Mesenchymal stem cell (in vitro differentiated cells and primary cell): ENCODE data around the gene CTRB2.

Experiments used
- DNase-seq: peaks from one replicate; pipeline ENCODE4 v3.0.0-alpha.2; 2013
- H2AFZ ChIP-seq: one replicate; pipeline ENCODE4 v1.6.1; 2013; ENCODE audit warnings: low read depth, mild to moderate bottlenecking, control low read depth, inconsistent platforms, low read length, moderate library complexity
- H2AK5ac ChIP-seq: 2 replicates; pipeline ENCODE4 v1.6.1; 2013; ENCODE audit warnings: low read length, moderate library complexity, mild to moderate bottlenecking, inconsistent platforms; ENCODE audit not compliant: severe bottlenecking
- H2BK120ac ChIP-seq: one replicate; pipeline ENCODE4 v1.6.1; 2013; ENCODE audit warnings: low read depth, mild to moderate bottlenecking, inconsistent platforms, low read length, moderate library complexity
- H2BK12ac ChIP-seq, 2 experiments: one replicate each; pipeline ENCODE4 v1.6.1; 2013; ENCODE audit warnings: inconsistent platforms in 2 of 2, low read length in 2 of 2, mild to moderate bottlenecking in 2 of 2, moderate library complexity in 2 of 2, control low read depth in 1 of 2
- H2BK15ac ChIP-seq: one replicate; pipeline ENCODE4 v1.6.1; 2013; ENCODE audit warnings: mild to moderate bottlenecking, low read depth, inconsistent platforms; ENCODE audit not compliant: poor library complexity, severe bottlenecking
- H2BK5ac ChIP-seq: 2 replicates; pipeline ENCODE4 v1.6.1; 2013; ENCODE audit warnings: low read depth, mild to moderate bottlenecking, low read length, control low read depth, inconsistent platforms; ENCODE audit not compliant: poor library complexity, severe bottlenecking
- H3K14ac ChIP-seq, 2 experiments: one replicate each; pipeline ENCODE4 v1.6.1; 2013; ENCODE audit warnings: inconsistent platforms in 2 of 2, low read length in 2 of 2, control low read depth in 1 of 2, mild to moderate bottlenecking in 1 of 2, moderate library complexity in 1 of 2
- H3K18ac ChIP-seq, 2 experiments: one replicate each; pipeline ENCODE4 v1.6.1; 2013; ENCODE audit warnings: inconsistent platforms in 2 of 2, low read length in 2 of 2, control low read depth in 1 of 2, low read depth in 1 of 2, mild to moderate bottlenecking in 1 of 2
- H3K23ac ChIP-seq, 2 experiments: one replicate each; pipeline ENCODE4 v1.6.1; 2013; ENCODE audit warnings: inconsistent platforms in 2 of 2, low read length in 2 of 2, mild to moderate bottlenecking in 2 of 2, moderate library complexity in 2 of 2, control low read depth in 1 of 2
- H3K27ac ChIP-seq: 2 replicates; pipeline ENCODE4 v1.5.1; 2013; ENCODE audit warnings: mild to moderate bottlenecking, moderate library complexity, low read length, control low read depth, inconsistent platforms; ENCODE audit not compliant: poor library complexity, severe bottlenecking
- H3K27me3 ChIP-seq, 2 experiments: 2 replicates each; pipeline versions ENCODE4 v1.6.1 to v1.7.0; 2013; ENCODE audit warnings: low read length in 2 of 2, mild to moderate bottlenecking in 2 of 2, moderate library complexity in 2 of 2, control low read depth in 1 of 2, inconsistent platforms in 1 of 2; ENCODE audit not compliant: control insufficient read depth in 1 of 2, insufficient read depth in 1 of 2
- H3K36me3 ChIP-seq, 2 experiments: 2 replicates each; pipeline versions ENCODE4 v1.6.1 to v1.7.0; 2013; ENCODE audit warnings: low read length in 2 of 2, control low read depth in 1 of 2, inconsistent platforms in 1 of 2, low read depth in 1 of 2, mild to moderate bottlenecking in 1 of 2; ENCODE audit not compliant: insufficient read depth in 2 of 2, control insufficient read depth in 1 of 2
- H3K4ac ChIP-seq, 2 experiments: one replicate each; pipeline ENCODE4 v1.6.1; 2013; ENCODE audit warnings: inconsistent platforms in 2 of 2, low read length in 2 of 2, mild to moderate bottlenecking in 2 of 2, moderate library complexity in 2 of 2, control low read depth in 1 of 2, low read depth in 1 of 2
- H3K4me1 ChIP-seq: 2 replicates; pipeline ENCODE4 v1.6.1; 2013; ENCODE audit warnings: low read depth, low read length, control low read depth; ENCODE audit not compliant: control insufficient read depth, insufficient read depth
- H3K4me2 ChIP-seq: 2 replicates; pipeline ENCODE4 v1.6.1; 2013; ENCODE audit warnings: low read length, mild to moderate bottlenecking, inconsistent platforms; ENCODE audit not compliant: poor library complexity, severe bottlenecking
- H3K4me3 ChIP-seq, 2 experiments: 2 replicates each; pipeline versions ENCODE4 v1.5.1 to v1.7.0; 2013; ENCODE audit warnings: low read length in 2 of 2, mild to moderate bottlenecking in 2 of 2, control low read depth in 1 of 2, low read depth in 1 of 2; ENCODE audit not compliant: insufficient read depth in 1 of 2
- H3K79me1 ChIP-seq: replicated peaks from 2 replicates; pipeline ENCODE4 v1.6.1; 2013; ENCODE audit warnings: mild to moderate bottlenecking, control low read depth, low read length, inconsistent platforms; ENCODE audit not compliant: poor library complexity, severe bottlenecking
- H3K9ac ChIP-seq: 2 replicates; pipeline ENCODE4 v1.7.0; 2013; ENCODE audit warnings: mild to moderate bottlenecking, low read length, moderate library complexity
- H3K9me3 ChIP-seq: 2 replicates; pipeline ENCODE4 v1.7.0; 2013; ENCODE audit warnings: mild to moderate bottlenecking, low read length; ENCODE audit not compliant: control insufficient read depth
- H4K8ac ChIP-seq: one replicate; pipeline ENCODE4 v1.6.1; 2013; ENCODE audit warnings: inconsistent platforms, mild to moderate bottlenecking, low read length, moderate library complexity
- H4K91ac ChIP-seq: one replicate; pipeline ENCODE4 v1.6.1; 2013; ENCODE audit warnings: mild to moderate bottlenecking, low read length, inconsistent platforms
- WGBS: methylation state at CpG from one replicate; pipeline ENCODE4 v1.1.7; 2013; ENCODE audit warnings: mixed read lengths; 5-methylcytosine and 5-hydroxymethylcytosine counted together

Gene CTRB2

GRCh38 chr16:75248536-75249380 lies 41.8 kb upstream of the CTRB2 start:
- Histone ChIP-seq H2AFZ (no peak overlapping the region), H3K14ac (peak overlapping the region in 1 of 2 experiments; percentile 76), H3K4me2 (peak overlapping the region; percentile 93), H3K36me3 (peaks cover 0 to 60% of the 10 kb centered on the region in 2 experiments), H3K9ac (peak overlapping the region; percentile 92), H4K91ac (peak overlapping the region; percentile 48), H3K27me3 (no peaks in the 10 kb centered on the region), H2BK120ac (no peak overlapping the region), H3K4me1 (peaks cover 77% of the 10 kb centered on the region), H3K23ac (peak overlapping the region; percentile 16 to 95), H3K79me1 (no peaks in the 10 kb centered on the region), H4K8ac (peak overlapping the region; percentile 74), H2BK12ac (peak overlapping the region; percentile 51 to 80), H2BK15ac (peak overlapping the region; percentile 71), H3K9me3 (no peaks in the 10 kb centered on the region), H3K4me3 (peak overlapping the region in 1 of 2 experiments; percentile 89), H2AK5ac (peak overlapping the region; percentile 73), H3K27ac (peak overlapping the region; percentile 99), H2BK5ac (peak overlapping the region; percentile 60), H3K4ac (peak overlapping the region; percentile 51 to 91), H3K18ac (peak overlapping the region; percentile 72 to 89)
- 69% methylated on average over 17 of the region's 17 CpGs for WGBS
- no peak for DNase-seq

- H4K8ac ChIP-seq, result peak overlapping the region; percentile 1
- 67% methylated on average over 13 of the region's 13 CpGs for WGBS
- H3K4me3 ChIP-seq, result no peak overlapping the region
- H3K18ac ChIP-seq, result peak overlapping the region; percentile 35 to 89
- H3K79me1 ChIP-seq, result no peaks in the 10 kb centered on the region
- no peak overlapping the region for H3K9ac ChIP-seq
- peak overlapping the region; percentile 12 for H2BK15ac ChIP-seq
- no peak overlapping the region for H4K91ac ChIP-seq
- peak overlapping the region; percentile 93 for H3K4me2 ChIP-seq
- H3K23ac ChIP-seq, result peak overlapping the region; percentile 16 to 34
- H3K27me3 ChIP-seq, result no peaks in the 10 kb centered on the region
- DNase-seq, result peak; percentile 67
- H2BK120ac ChIP-seq, result no peak overlapping the region
- H3K27ac ChIP-seq, result peak overlapping the region; percentile 99
- peak overlapping the region in 1 of 2 experiments; percentile 23 for H2BK12ac ChIP-seq
- peaks cover 0 to 62% of the 10 kb centered on the region in 2 experiments for H3K36me3 ChIP-seq
- no peak overlapping the region for H2AFZ ChIP-seq
- H3K9me3 ChIP-seq, result no peaks in the 10 kb centered on the region
- H3K4ac ChIP-seq, result peak overlapping the region in 1 of 2 experiments; percentile 29
- peaks cover 77% of the 10 kb centered on the region for H3K4me1 ChIP-seq
- peak overlapping the region; percentile 73 for H2AK5ac ChIP-seq
- peak overlapping the region; percentile 31 for H2BK5ac ChIP-seq
- peak overlapping the region in 1 of 2 experiments; percentile 76 for H3K14ac ChIP-seq
These were observed 41.2 kb upstream of the CTRB2 start for GRCh38 chr16:75248142-75248535.

GRCh38 chr16:75247249-75247648 lies 40.3 kb upstream of the CTRB2 start:
- no peak overlapping the region for H2BK120ac ChIP-seq
- H2BK15ac ChIP-seq, result peak overlapping the region; percentile 29
- peak; percentile 44 for DNase-seq
- H2AFZ ChIP-seq, result no peak overlapping the region
- peak overlapping the region; percentile 99 for H2AK5ac ChIP-seq
- H3K9me3 ChIP-seq, result no peaks in the 10 kb centered on the region
- 80% methylated on average over 12 of the region's 13 CpGs for WGBS
- peak overlapping the region; percentile 70 for H4K8ac ChIP-seq
- peak overlapping the region in 1 of 2 experiments; percentile 53 for H3K23ac ChIP-seq
- no peaks in the 10 kb centered on the region for H3K27me3 ChIP-seq
- H3K27ac ChIP-seq, result peak overlapping the region; percentile 99
- H3K18ac ChIP-seq, result peak overlapping the region; percentile 85 to 96
- no peak overlapping the region for H2BK5ac ChIP-seq
- H2BK12ac ChIP-seq, result peak overlapping the region; percentile 91 to 97
- no peaks in the 10 kb centered on the region for H3K79me1 ChIP-seq
- peaks cover 77% of the 10 kb centered on the region for H3K4me1 ChIP-seq
- H3K4ac ChIP-seq, result peak overlapping the region; percentile 90 to 96
- H3K4me2 ChIP-seq, result peak overlapping the region; percentile 47
- peak overlapping the region in 1 of 2 experiments; percentile 30 for H3K4me3 ChIP-seq
- peak overlapping the region in 1 of 2 experiments; percentile 91 for H3K14ac ChIP-seq
- no peak overlapping the region for H3K9ac ChIP-seq
- peaks cover 3 to 65% of the 10 kb centered on the region in 2 experiments for H3K36me3 ChIP-seq
- peak overlapping the region; percentile 99 for H4K91ac ChIP-seq
